Heart right ventricle (tissue), 16 donors: ENCODE measurements around the gene MATCAP1. TPM values are rescaled to one million over a fixed set of nuclear protein-coding genes. Genes with fewer than 3 reads are reported as not detected.

Experiments used
- ATAC-seq, 8 donors: fragments of 200-7000 bp; cut with Tn5 transposase; one replicate each; pipeline ENCODE4 v1.9.1; 2020; ENCODE audit warnings: mild to moderate bottlenecking in 8 of 8, moderate library complexity in 8 of 8, moderate number of reproducible peaks in 1 of 8
- DNase-seq, 2 donors: peaks; one replicate each; pipeline ENCODE4 v3.0.0-alpha.2; 2020
- H3K27ac ChIP-seq, 10 donors: fragments of 200-600 bp; sonication (generic) in 2 of 10; one replicate each; pipeline versions ENCODE4 v1.5.0 to v1.8.0; 2020 to 2022; ENCODE audit warnings: mild to moderate bottlenecking in 3 of 10
- H3K27me3 ChIP-seq, 7 donors: fragments of 200-600 bp; one replicate each; pipeline ENCODE4 v1.8.0; 2021 to 2022; ENCODE audit warnings: mild to moderate bottlenecking in 2 of 7
- H3K36me3 ChIP-seq, 9 donors: fragments of 200-600 bp; sonication (generic) in 1 of 9; one replicate each; pipeline versions ENCODE4 v1.5.0 to v1.8.0; 2020 to 2022; ENCODE audit warnings: mild to moderate bottlenecking in 2 of 9
- H3K4me1 ChIP-seq, 9 donors: fragments of 200-600 bp; sonication (generic) in 1 of 9; one replicate each; pipeline versions ENCODE4 v1.5.0 to v1.8.0; 2020 to 2022; ENCODE audit warnings: mild to moderate bottlenecking in 4 of 9
- H3K4me3 ChIP-seq, 10 donors: fragments of 200-600 bp; sonication (generic) in 2 of 10; one replicate each; pipeline versions ENCODE4 v1.5.0 to v1.8.0; 2020 to 2022; ENCODE audit warnings: mild to moderate bottlenecking in 7 of 10, moderate library complexity in 2 of 10
- H3K9me3 ChIP-seq, 11 donors: fragments of 200-600 bp in 10 of 11; sonication (generic) in 2 of 11; one replicate each; pipeline versions ENCODE4 v1.5.0 to v1.8.0; 2013 to 2022; ENCODE audit warnings: mild to moderate bottlenecking in 2 of 11, control low read depth in 1 of 11, moderate library complexity in 1 of 11
- CTCF ChIP-seq, 9 donors: fragments of 200-600 bp; sonication (generic) in 2 of 9; IDR thresholded peaks; one replicate each; pipeline versions ENCODE4 v1.5.0 to v1.8.0; 2021 to 2022; ENCODE audit warnings: antibody characterized with exemption in 9 of 9, mild to moderate bottlenecking in 5 of 9, moderate library complexity in 1 of 9
- WGBS, 2 donors: extraction: QIAGEN DNeasy Blood & Tissue Kit; methylation state at CpG; one replicate each; pipeline ENCODE4 v1.1.7; 2013; ENCODE audit warnings: inconsistent platforms in 1 of 2; 5-methylcytosine and 5-hydroxymethylcytosine counted together
- intact Hi-C, 10 donors: fragments of 100-400 bp; cut with DNase I; formaldehyde crosslinking; loops; one replicate each; pipeline versions ENCODE4 v1.11.1 to v1.14.2; 2022
- polyA plus RNA-seq, 2 donors: library from polyadenylated mRNA; stranded (reverse); fragments of 200-250 nt; gene quantifications; one replicate each; pipeline ENCODE4 v1.2.3, GENCODE V29; 2013
- total RNA-seq, 10 donors: library from RNA; stranded (reverse); fragmentation: NEBNext Ultra II Directional in 3 of 10; extraction: Animal tissue kit (Norgen Biotek cat#: 25700) in 3 of 10; gene quantifications; one replicate each; pipeline versions ENCODE4 v1.2.1 to v1.2.4, GENCODE V29; 2021 to 2023
- donor health status: Arrhythmogenic right ventricular cardiomyopathy.
- donor health status: ischemic (EF 13 %, LVEDD 7.1; RV severe dilation, severe dysfunction).
- donor health status: healthy with polysubstance abuse.
- donor health status: DM: no; HTN: yes; CAD: no.
- donor health status: DM: no; HTN: no; CAD: no.
- donor health status: ischemic (EF 25% LVEDD 6.9; RV normal size, moderate dysfunction).
- donor health status: ischemic (EF 25% LVEDD 5.7; RV mildly dilated, moderate dysfunction).
- donor health status: healthy.
- donor health status: DM: yes; HTN: yes; CAD: no.
- donor health status: Ischemic cardiomyopathy.
- donor health status: ischemic (EF 35%, LVEDD 5.7; RV mildly dilated, moderate dysfunction).
- donor health status: nonischemic (EF 11% LVEDD 7.7; RV severe dilation, severe dysfunction).
- donor health status: DM: yes; HTN: yes; CAD: no.
- donor health status: PGD.
- donor health status: ischemic (EF 29% LVEDD 5.4; RV normal size, mild dysfunction).
- donor health status: nonischemic (EF 23%, LVEDD 6.1; RV moderate dilation, normal function).

The MATCAP1 gene
- total and polyA plus RNA-seq, 12 donors, result 8.0 to 30.9 (median 13.1) TPM

GRCh38 chr16:67158637-67159600 is 24.8 kb downstream of the MATCAP1 start:
- H3K4me1 ChIP-seq, result peaks cover 28 to 63% (median 55%) of the 10 kb centered on the region in 9 donors
- DNase-seq (no peak), ATAC-seq (peak in 2 of 8 donors; percentile 2 to 4)
- H3K27ac ChIP-seq, result peak overlapping the region in 9 of 10 donors; percentile 66 to 95 (median 86)
- H3K36me3 ChIP-seq, result peaks cover 0 to 6% (median 0%) of the 10 kb centered on the region in 9 donors
- WGBS, 2 donors, result 7 to 9% methylated on average over 33 to 34 of the region's 34 CpGs
- H3K4me3 ChIP-seq, result peak overlapping the region; percentile 81 to 99 (median 91)
- TF ChIP-seq CTCF (IDR thresholded peaks at IDR 0.05), result no peak
- intact Hi-C loops, result loop anchor here in 4 of 10 donors (5.0 to 10.0 kb wide), 3 partner anchors 144 to 182 kb away; no protein-coding TSS in a partner anchor
- peaks cover 0 to 29% (median 15%) of the 10 kb centered on the region in 7 donors for H3K27me3 ChIP-seq
- H3K9me3 ChIP-seq, result no peaks in the 10 kb centered on the region

- Histone ChIP-seq H3K36me3 (peaks cover 0 to 7% (median 0%) of the 10 kb centered on the region in 9 donors), H3K27me3 (peaks cover 0 to 20% (median 7%) of the 10 kb centered on the region in 7 donors), H3K4me3 (peak overlapping the region in 2 of 10 donors; percentile 98 to 99), H3K27ac (peak overlapping the region in 1 of 10 donors; percentile 95), H3K4me1 (peaks cover 21 to 54% (median 46%) of the 10 kb centered on the region in 9 donors), H3K9me3 (no peaks in the 10 kb centered on the region)
- TF ChIP-seq CTCF (IDR thresholded peaks at IDR 0.05), result no peak
- DNase-seq (no peak), ATAC-seq (no peak)
- WGBS, 2 donors, result 81 to 84% methylated on average over 7 of the region's 7 CpGs
- intact Hi-C loops, result loop anchor here in 4 of 10 donors (5.0 to 10.0 kb wide), 3 partner anchors 143 to 181 kb away; no protein-coding TSS in a partner anchor
These were observed 25.7 kb downstream of the MATCAP1 start for GRCh38 chr16:67157892-67158635.

- no peak for ATAC-seq
- Histone ChIP-seq H3K9me3 (no peaks in the 10 kb centered on the region), H3K4me1 (peaks cover 15 to 46% (median 38%) of the 10 kb centered on the region in 9 donors), H3K27me3 (peaks cover 0 to 12% (median 0%) of the 10 kb centered on the region in 7 donors), H3K4me3 (no peak overlapping the region), H3K27ac (peak overlapping the region in 1 of 10 donors; percentile 95), H3K36me3 (peaks cover 0 to 7% (median 0%) of the 10 kb centered on the region in 9 donors)
- DNase-seq, result no peak
- 65 to 68% methylated on average over 7 of the region's 7 CpGs for WGBS, 2 donors
- TF ChIP-seq CTCF (IDR thresholded peaks at IDR 0.05), result no peak
- intact Hi-C loops, result loop anchor here in 4 of 10 donors (5.0 to 10.0 kb wide), 3 partner anchors 142 to 180 kb away; no protein-coding TSS in a partner anchor
These were observed 26.5 kb downstream of the MATCAP1 start for GRCh38 chr16:67157106-67157748.
